Measurements from ENCODE around the gene CDH23.

GRCh38 chr10:71475243-71475871, 78.6 kb downstream of the CDH23 start:
- TF ChIP-seq CTCF (IDR thresholded peaks at IDR 0.05) (no peak), ZFX (IDR thresholded peaks at IDR 0.05; ENCODE audit: borderline replicate concordance) (no peak)

All from 22Rv1 (cell line).